Neural cell (in vitro differentiated cells): ENCODE results near the gene SLC2A5. TPM values are rescaled to one million over a fixed set of nuclear protein-coding genes. Genes with fewer than 3 reads are reported as not detected.

ENCODE experiments used
- H2AFZ ChIP-seq: fragments of 200-600, 300-800 bp; sonication (generic), shearing (Covaris generic); 2 replicates; pipeline ENCODE4 v1.6.0; 2014; ENCODE audit warnings: low read depth, mild to moderate bottlenecking, antibody characterized with exemption, low read length, moderate library complexity
- H3F3A ChIP-seq: fragments of 200-600 bp; shearing (Covaris generic); 2 replicates; pipeline ENCODE4 v1.6.1; 2016; ENCODE audit warnings: mild to moderate bottlenecking, moderate library complexity, mixed read lengths, antibody characterized with exemption, low read length; ENCODE audit not compliant: insufficient read depth, poor library complexity, severe bottlenecking
- H3K27ac ChIP-seq: fragments of 200-600, 300-800 bp; sonication (generic), shearing (Covaris generic); 2 replicates; pipeline ENCODE4 v1.5.1; 2014; ENCODE audit warnings: mild to moderate bottlenecking, low read length, moderate library complexity
- H3K27me3 ChIP-seq: fragments of 300-800, 200-600 bp; sonication (generic), shearing (Covaris generic); 2 replicates; pipeline ENCODE4 v1.6.0; 2014; ENCODE audit warnings: mild to moderate bottlenecking, low read depth, low read length, moderate library complexity; ENCODE audit not compliant: insufficient read depth
- H3K36me3 ChIP-seq: fragments of 300-800, 200-600 bp; sonication (generic), shearing (Covaris generic); 2 replicates; pipeline ENCODE4 v1.5.1; 2014; ENCODE audit warnings: mild to moderate bottlenecking, antibody characterized with exemption, low read length, moderate library complexity; ENCODE audit not compliant: insufficient read depth
- H3K4me2 ChIP-seq: fragments of 300-800, 200-600 bp; sonication (generic), shearing (Covaris generic); 2 replicates; pipeline ENCODE4 v1.6.0; 2014; ENCODE audit warnings: mild to moderate bottlenecking, low read length
- H3K4me3 ChIP-seq: fragments of 300-800, 200-600 bp; sonication (generic), shearing (Covaris generic); 2 replicates; pipeline ENCODE4 v1.5.1; 2014; ENCODE audit warnings: mild to moderate bottlenecking, low read length, moderate library complexity
- H3K79me2 ChIP-seq: fragments of 200-600 bp; shearing (Covaris generic); replicated peaks from 2 replicates; pipeline ENCODE4 v1.6.0; 2014; ENCODE audit warnings: mild to moderate bottlenecking, low read length, moderate library complexity; ENCODE audit not compliant: insufficient read depth
- H3K9ac ChIP-seq: fragments of 300-800, 200-600 bp; sonication (generic), shearing (Covaris generic); 2 replicates; pipeline ENCODE4 v1.6.1; 2016; ENCODE audit warnings: mild to moderate bottlenecking, low read length, mixed read lengths
- H3K9me2 ChIP-seq: fragments of 200-600 bp; shearing (Covaris generic); 2 replicates; pipeline ENCODE4 v1.6.1; 2016; ENCODE audit warnings: mild to moderate bottlenecking, low read length, mixed read lengths; ENCODE audit not compliant: insufficient read depth
- H3K9me3 ChIP-seq: fragments of 200-600, 300-800 bp; sonication (generic), shearing (Covaris generic); 2 replicates; pipeline ENCODE4 v1.6.1; 2016; ENCODE audit warnings: mild to moderate bottlenecking, mixed run types, low read length, moderate library complexity, mixed read lengths
- H4K20me1 ChIP-seq: fragments of 200-600 bp; shearing (Covaris generic); 2 replicates; pipeline ENCODE4 v1.6.1; 2016; ENCODE audit warnings: mild to moderate bottlenecking, mixed run types; ENCODE audit not compliant: insufficient read depth
- CTCF ChIP-seq: fragments of 450-650 bp; IDR thresholded peaks from 2 replicates; pipeline ENCODE4 v1.5.1; 2014; ENCODE audit warnings: antibody characterized with exemption, mild to moderate bottlenecking, moderate library complexity; ENCODE audit not compliant: poor library complexity, severe bottlenecking
- EP300 ChIP-seq: fragments of 450-650 bp; conservative IDR thresholded peaks from 2 replicates; pipeline ENCODE4 v1.6.1; 2014; ENCODE audit warnings: antibody characterized with exemption, mild to moderate bottlenecking, moderate library complexity; ENCODE audit not compliant: poor library complexity, severe bottlenecking
- EZH2 ChIP-seq: fragments of 200-600, 300-800 bp; shearing (Covaris generic), sonication (generic); IDR thresholded peaks from 2 replicates; pipeline ENCODE4 v1.6.1; 2014; ENCODE audit warnings: antibody characterized with exemption, low read length, borderline replicate concordance, mild to moderate bottlenecking; ENCODE audit not compliant: insufficient read depth, poor library complexity, severe bottlenecking
- MXI1 ChIP-seq: fragments of 450-650 bp; conservative IDR thresholded peaks from 2 replicates; pipeline ENCODE4 v1.6.1; 2014; ENCODE audit warnings: antibody characterized with exemption, mild to moderate bottlenecking; ENCODE audit not compliant: poor library complexity, severe bottlenecking
- POLR2AphosphoS5 ChIP-seq: IDR thresholded peaks from 2 replicates; pipeline ENCODE4 v1.6.1; 2012
- RAD21 ChIP-seq: fragments of 450-650 bp; conservative IDR thresholded peaks from 2 replicates; pipeline ENCODE4 v1.6.1; 2014; ENCODE audit warnings: antibody characterized with exemption, mild to moderate bottlenecking, moderate library complexity
- REST ChIP-seq: IDR thresholded peaks from 2 replicates; pipeline ENCODE4 v1.6.1; 2012; ENCODE audit warnings: borderline replicate concordance
- SMC3 ChIP-seq: fragments of 450-650 bp; conservative IDR thresholded peaks from 2 replicates; pipeline ENCODE4 v1.6.1; 2014; ENCODE audit warnings: antibody characterized with exemption, mild to moderate bottlenecking, moderate library complexity; ENCODE audit not compliant: poor library complexity
- TAF1 ChIP-seq: IDR thresholded peaks from 2 replicates; pipeline ENCODE4 v1.6.1; 2012; ENCODE audit warnings: low read depth
- polyA plus RNA-seq: library from polyadenylated mRNA; depleted of rRNA; stranded (reverse); fragments of >200 nt; gene quantifications from 2 replicates; pipeline ENCODE4 v1.2.3, GENCODE V29; 2014

SLC2A5 gene
- polyA plus RNA-seq, 1 donor from 2014 or later = not detected

- H3K9me2 ChIP-seq = no peaks in the 10 kb centered on the region
- H3F3A ChIP-seq = no peaks in the 10 kb centered on the region
- no peaks in the 10 kb centered on the region for H3K9me3 ChIP-seq
- no peaks in the 10 kb centered on the region for H3K79me2 ChIP-seq
- no peaks in the 10 kb centered on the region for H3K36me3 ChIP-seq
- no peaks in the 10 kb centered on the region for H3K27me3 ChIP-seq
- H3K4me2 ChIP-seq = no peak overlapping the region
- H3K4me3 ChIP-seq = no peak overlapping the region
- H2AFZ ChIP-seq = no peak overlapping the region
- H4K20me1 ChIP-seq = no peaks in the 10 kb centered on the region
- H3K27ac ChIP-seq = no peak overlapping the region
- no peak overlapping the region for H3K9ac ChIP-seq
- TF ChIP-seq SMC3 (no peak), RAD21 (no peak), MXI1 (no peak), REST (no peak), TAF1 (no peak), EZH2 (no peak), POLR2AphosphoS5 (no peak), EP300 (no peak), CTCF (no peak)
Measured at GRCh38 chr1:9078015-9078751, 8.7 kb upstream of the SLC2A5 start.

GRCh38 chr1:9075022-9075421, 5.6 kb upstream of the SLC2A5 start:
- TF ChIP-seq CTCF (no peak), POLR2AphosphoS5 (no peak), REST (no peak), EZH2 (no peak), EP300 (no peak), RAD21 (no peak), SMC3 (no peak), MXI1 (no peak), TAF1 (no peak)
- Histone ChIP-seq H3K4me3 (no peak overlapping the region), H2AFZ (no peak overlapping the region), H3K4me2 (no peak overlapping the region), H3K27ac (no peak overlapping the region), H4K20me1 (no peaks in the 10 kb centered on the region), H3K9me2 (no peaks in the 10 kb centered on the region), H3K79me2 (no peaks in the 10 kb centered on the region), H3K9ac (no peak overlapping the region), H3F3A (no peaks in the 10 kb centered on the region), H3K9me3 (no peaks in the 10 kb centered on the region), H3K36me3 (no peaks in the 10 kb centered on the region), H3K27me3 (no peaks in the 10 kb centered on the region)
